Esophagus muscularis mucosa (tissue), 4 donors: Measurements from ENCODE around the gene HNRNPLL. TPM values are rescaled to one million over a fixed set of nuclear protein-coding genes. Genes with fewer than 3 reads are reported as not detected.

ENCODE experiments used
- DNase-seq: peaks from one replicate; pipeline ENCODE4 v3.0.0-alpha.2; 2017; ENCODE audit errors: extremely low spot score
- H3K27ac ChIP-seq, 4 donors: fragments of 200-600 bp; sonication (generic); replicated peaks in 1 of 4; 1 replicate in 3 of 4; 2 replicates in 1 of 4; pipeline ENCODE4 v1.5.1; 2016 to 2019; ENCODE audit warnings: mild to moderate bottlenecking in 1 of 4
- H3K27me3 ChIP-seq, 4 donors: fragments of 200-600 bp; sonication (generic); one replicate each; pipeline versions ENCODE4 v1.5.1 to v1.6.0; 2016 to 2019
- H3K36me3 ChIP-seq, 4 donors: fragments of 200-600 bp; sonication (generic); one replicate each; pipeline ENCODE4 v1.5.1; 2016 to 2019
- H3K4me1 ChIP-seq, 4 donors: fragments of 200-600 bp; sonication (generic); one replicate each; pipeline ENCODE4 v1.5.1; 2016 to 2019
- H3K4me3 ChIP-seq, 4 donors: fragments of 200-600 bp; sonication (generic); 1 replicate in 2 of 4; 2 replicates in 2 of 4; pipeline ENCODE4 v1.5.1; 2016 to 2019; ENCODE audit warnings: mild to moderate bottlenecking in 4 of 4, moderate library complexity in 1 of 4
- H3K9me3 ChIP-seq, 4 donors: fragments of 200-600 bp; sonication (generic); 1 replicate in 3 of 4; 2 replicates in 1 of 4; pipeline ENCODE4 v1.5.1; 2016 to 2019
- CTCF ChIP-seq, 3 experiments: fragments of 200-600 bp in 2 of 3; fragments of 450-650 bp in 1 of 3; sonication (generic) in 2 of 3; IDR thresholded peaks; one replicate each; pipeline ENCODE4 v1.5.1; 2017 to 2019; ENCODE audit warnings: antibody characterized with exemption in 3 of 3, mild to moderate bottlenecking in 2 of 3, moderate library complexity in 1 of 3
- EP300 ChIP-seq: sonication (generic); formaldehyde crosslinking; IDR thresholded peaks from one replicate; pipeline ENCODE4 v1.6.1; 2017; ENCODE audit warnings: antibody characterized with exemption
- POLR2A ChIP-seq: fragments of 450-650 bp; IDR thresholded peaks from one replicate; pipeline ENCODE4 v1.6.1; 2017; ENCODE audit warnings: antibody characterized with exemption, moderate library complexity, mild to moderate bottlenecking, low read depth
- POLR2AphosphoS5 ChIP-seq, 2 donors: sonication (generic); formaldehyde crosslinking; IDR thresholded peaks; one replicate each; pipeline ENCODE4 v1.6.1; 2017; ENCODE audit warnings: antibody characterized with exemption in 2 of 2
- WGBS: methylation state at CpG from one replicate; pipeline ENCODE4 v1.1.5; 2018; 5-methylcytosine and 5-hydroxymethylcytosine counted together
- intact Hi-C: fragments of 100-400 bp; cut with DNase I; formaldehyde crosslinking; loops from one replicate; pipeline ENCODE4 v1.15.1; 2023
- total RNA-seq, 4 donors: library from RNA; depleted of rRNA; stranded (reverse); fragments of >200 nt; gene quantifications; one replicate each; pipeline versions ENCODE4 v1.1.0 to v1.2.1, GENCODE V29; 2016

Gene HNRNPLL
- total RNA-seq, 4 donors from 2014 or later = 50.2 to 61.5 (median 54.0) TPM

DNA sequence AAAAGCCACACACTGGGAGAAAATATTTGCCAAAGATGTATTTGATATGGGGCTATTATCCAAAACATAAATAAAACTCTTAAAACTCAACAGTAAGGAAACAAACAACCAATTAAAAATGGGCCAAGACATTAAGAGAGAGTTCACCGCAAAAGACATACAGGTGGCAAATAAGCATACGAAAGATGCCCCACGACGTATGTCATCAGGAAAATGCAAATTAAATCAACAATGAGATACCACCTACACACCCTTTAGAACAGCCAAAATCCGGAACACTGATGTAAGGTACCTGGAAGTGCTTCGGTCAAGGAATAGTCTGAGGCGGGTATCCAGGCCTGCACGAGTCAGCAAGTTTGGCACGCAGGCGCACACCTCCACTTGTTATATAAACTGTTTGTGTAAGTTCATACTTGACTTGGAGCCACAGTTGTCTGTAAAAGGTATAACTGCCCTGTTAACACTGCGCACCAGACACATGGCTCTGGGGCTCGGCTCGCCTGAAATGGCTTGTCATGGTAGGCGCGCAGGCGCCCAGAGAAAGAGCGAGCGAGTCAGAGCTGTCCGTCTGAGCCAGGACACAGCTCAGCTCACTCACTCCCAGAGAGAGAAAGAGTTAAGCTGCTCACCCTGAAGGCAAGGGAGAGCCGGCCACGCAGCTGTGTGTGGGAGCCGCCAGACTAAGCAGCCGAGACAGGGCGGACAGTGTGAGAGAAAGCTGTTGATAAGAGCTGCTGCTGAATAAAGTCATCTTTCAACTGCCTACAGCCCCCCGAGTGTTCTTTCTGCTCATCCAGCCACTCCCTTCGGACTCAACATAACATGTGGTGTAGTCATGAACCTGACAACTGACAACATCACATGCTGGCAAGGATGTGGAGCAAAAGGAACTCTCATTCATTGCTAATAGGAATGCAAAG lies 87.3 kb downstream of the HNRNPLL start:
- intact Hi-C loops = loop anchor here (5.0 kb wide), 2 partner anchors 48 to 138 kb away; partner anchors contain the start of gene ATL2
- Histone ChIP-seq H3K4me3 (peak overlapping the region; percentile 40 to 56 (median 41)), H3K4me1 (peaks cover 0 to 58% (median 45%) of the 10 kb centered on the region in 4 donors), H3K27me3 (no peaks in the 10 kb centered on the region), H3K27ac (peak overlapping the region; percentile 87 to 90 (median 90)), H3K36me3 (no peaks in the 10 kb centered on the region), H3K9me3 (no peaks in the 10 kb centered on the region)
- WGBS = 34% methylated on average over 23 of the region's 26 CpGs
- DNase-seq = no peak
- peak; percentile 86 to 89 for TF ChIP-seq POLR2AphosphoS5 (IDR thresholded peaks at IDR 0.05)
- no peak for TF ChIP-seq CTCF (IDR thresholded peaks at IDR 0.05)

GRCh38 chr2:38514603-38515154 lies 88.0 kb downstream of the HNRNPLL start:
- H3K27me3 ChIP-seq = no peaks in the 10 kb centered on the region
- peaks cover 0 to 65% (median 52%) of the 10 kb centered on the region in 4 donors for H3K4me1 ChIP-seq
- H3K4me3 ChIP-seq = peak overlapping the region in 3 of 4 donors; percentile 40 to 56 (median 42)
- no peaks in the 10 kb centered on the region for H3K36me3 ChIP-seq
- no peak for DNase-seq
- peak overlapping the region; percentile 87 to 90 (median 90) for H3K27ac ChIP-seq
- H3K9me3 ChIP-seq = no peaks in the 10 kb centered on the region
- intact Hi-C loops = loop anchor here (5.0 kb wide), 2 partner anchors 47 to 137 kb away; partner anchors contain the start of gene ATL2
- TF ChIP-seq CTCF (IDR thresholded peaks at IDR 0.05) (no peak), EP300 (no peak), POLR2A (no peak), POLR2AphosphoS5 (IDR thresholded peaks at IDR 0.05) (no peak)
- 83% methylated on average over 3 of the region's 3 CpGs for WGBS

DNA sequence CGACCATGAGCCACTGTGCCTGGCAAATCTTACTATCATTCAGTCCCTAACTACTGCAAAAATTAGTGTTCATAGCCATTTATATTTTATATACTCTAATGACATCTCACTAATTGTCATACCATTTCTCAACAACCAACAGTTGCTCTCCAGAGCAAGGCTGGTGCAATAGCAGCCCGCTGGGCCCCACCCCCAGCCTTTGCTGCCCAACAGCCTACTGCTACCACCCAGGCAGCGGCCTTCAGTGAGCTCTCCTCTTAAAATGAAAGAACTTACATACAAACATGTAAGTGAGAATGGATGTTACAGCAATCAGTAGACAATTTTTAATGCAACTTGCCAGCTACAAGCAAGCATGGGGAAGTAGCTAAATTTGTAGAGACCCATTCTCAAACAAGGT lies 90.5 kb downstream of the HNRNPLL start:
- Histone ChIP-seq H3K4me3 (no peak overlapping the region), H3K36me3 (no peaks in the 10 kb centered on the region), H3K4me1 (peaks cover 12 to 78% (median 68%) of the 10 kb centered on the region in 4 donors), H3K9me3 (no peaks in the 10 kb centered on the region), H3K27me3 (no peaks in the 10 kb centered on the region), H3K27ac (peak overlapping the region; percentile 87 to 90 (median 90))
- no peak for DNase-seq
- no peak for TF ChIP-seq POLR2AphosphoS5 (IDR thresholded peaks at IDR 0.05)
- TF ChIP-seq CTCF (IDR thresholded peaks at IDR 0.05) = no peak
- TF ChIP-seq POLR2A = no peak
- no peak for TF ChIP-seq EP300
- intact Hi-C loops = no loop called here
- WGBS = 88% methylated on average over 3 of the region's 3 CpGs

Other genes starting within 250 kb of the HNRNPLL start
- gene ATL2, start 225.7 kb downstream of the HNRNPLL start, total RNA-seq = 100 to 1,000 TPM; 159 to 260 (median 231) TPM
- gene GALM, start 63.2 kb upstream of the HNRNPLL start, total RNA-seq = 10 to 100 TPM in 3 of 4 donors, 1 to 10 TPM in 1; 8.3 to 14.6 (median 11.6) TPM
- 100 to 1,000 TPM in 1 of 4 donors, 10 to 100 TPM in 3; 41.4 to 100 (median 56.8) TPM for gene SRSF7, start 148.4 kb upstream of the HNRNPLL start, total RNA-seq
- 1 to 10 TPM; 2.8 to 9.9 (median 7.4) TPM for gene GEMIN6, start 175.3 kb upstream of the HNRNPLL start, total RNA-seq